ENCODE data around the gene NAA20. TPM values are rescaled to one million over a fixed set of nuclear protein-coding genes. Genes with fewer than 3 reads are reported as not detected.

The NAA20 gene
- total RNA-seq, result 69.1 and 113 TPM in 2 replicates

GRCh38 chr20:20017001-20017843 lies at the start of gene NAA20:
Gene NAA20, plus strand, starts transcription at chr20:20017362. Its CDS starts 35 bp downstream, at chr20:20017397.

GRCh38 chr20:20052074-20052970 lies 35.2 kb downstream of the NAA20 start, which contains the start of the genes CFAP61 and CRNKL1:
Gene CFAP61, plus strand, starts transcription at chr20:20052532. Its CDS starts 4,122 bp downstream, at chr20:20056654.
Gene CRNKL1, minus strand, starts transcription at chr20:20052466. Its CDS starts 124 bp downstream, at chr20:20052342.

Other genes starting within 250 kb of the NAA20 start
- 16.1 and 24.4 TPM in 2 replicates for gene CRNKL1, start 35.1 kb downstream of the NAA20 start, total RNA-seq
- gene CFAP61, start 35.2 kb downstream of the NAA20 start, total RNA-seq, result 0.07 and 0.34 TPM in 2 replicates

All from nasal cavity respiratory epithelium epithelial cell of viscerocranial mucosa (primary cell).